Transverse colon (tissue), 4 donors: Measurements from ENCODE around the gene C12orf50.
"Not testable (repeated sequence)": the region's sequence is repeated elsewhere in the genome, so short reads cannot be mapped to it uniquely, and the experiment has no call there.

Source experiments
- EP300 ChIP-seq: sonication (generic); formaldehyde crosslinking; IDR thresholded peaks from one replicate; pipeline ENCODE4 v1.6.1; 2017; ENCODE audit warnings: antibody characterized with exemption, low read depth
- POLR2A ChIP-seq: fragments of 450-650 bp; IDR thresholded peaks from one replicate; pipeline ENCODE4 v1.6.1; 2016; ENCODE audit warnings: antibody characterized with exemption, mild to moderate bottlenecking, moderate library complexity
- POLR2AphosphoS5 ChIP-seq, 3 donors: sonication (generic); formaldehyde crosslinking; IDR thresholded peaks; one replicate each; pipeline ENCODE4 v1.6.1; 2016; ENCODE audit warnings: antibody characterized with exemption in 3 of 3
- TF ChIP-seq, protein P1 (sequence below), 5 experiments: fragments of 200-600 bp in 3 of 5; fragments of 450-650 bp in 2 of 5; sonication (generic) in 3 of 5; IDR thresholded peaks; 1 replicate in 2 of 5; 2 replicates in 3 of 5; pipeline ENCODE4 v1.5.1; 2016 to 2017; ENCODE audit warnings: antibody characterized with exemption in 5 of 5, inconsistent platforms in 3 of 5, mild to moderate bottlenecking in 2 of 5, moderate library complexity in 1 of 5

DNA sequence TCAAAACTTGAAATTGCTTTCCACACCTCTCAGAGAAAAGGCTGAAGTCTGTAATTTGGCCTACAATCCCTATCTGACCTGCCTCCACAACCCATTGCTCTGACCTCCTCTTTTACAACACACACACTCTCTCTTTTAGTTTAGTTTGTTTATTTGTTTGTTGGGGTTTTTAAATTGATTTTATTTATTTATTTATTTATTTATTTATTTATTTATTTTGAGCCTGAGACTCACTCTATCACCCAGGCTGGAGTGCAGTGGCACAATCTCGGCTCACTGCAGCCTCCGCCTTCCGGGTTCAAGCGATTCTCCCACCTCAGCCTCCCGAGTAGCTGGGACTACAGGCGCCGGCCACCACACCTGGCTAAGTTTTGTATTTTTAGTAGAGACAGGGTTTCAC, 75.2 kb downstream of the C12orf50 start:
- not testable (repeated sequence) for TF ChIP-seq POLR2A; POLR2AphosphoS5 (IDR thresholded peaks at IDR 0.05); EP300
- TF ChIP-seq, protein P1, sequence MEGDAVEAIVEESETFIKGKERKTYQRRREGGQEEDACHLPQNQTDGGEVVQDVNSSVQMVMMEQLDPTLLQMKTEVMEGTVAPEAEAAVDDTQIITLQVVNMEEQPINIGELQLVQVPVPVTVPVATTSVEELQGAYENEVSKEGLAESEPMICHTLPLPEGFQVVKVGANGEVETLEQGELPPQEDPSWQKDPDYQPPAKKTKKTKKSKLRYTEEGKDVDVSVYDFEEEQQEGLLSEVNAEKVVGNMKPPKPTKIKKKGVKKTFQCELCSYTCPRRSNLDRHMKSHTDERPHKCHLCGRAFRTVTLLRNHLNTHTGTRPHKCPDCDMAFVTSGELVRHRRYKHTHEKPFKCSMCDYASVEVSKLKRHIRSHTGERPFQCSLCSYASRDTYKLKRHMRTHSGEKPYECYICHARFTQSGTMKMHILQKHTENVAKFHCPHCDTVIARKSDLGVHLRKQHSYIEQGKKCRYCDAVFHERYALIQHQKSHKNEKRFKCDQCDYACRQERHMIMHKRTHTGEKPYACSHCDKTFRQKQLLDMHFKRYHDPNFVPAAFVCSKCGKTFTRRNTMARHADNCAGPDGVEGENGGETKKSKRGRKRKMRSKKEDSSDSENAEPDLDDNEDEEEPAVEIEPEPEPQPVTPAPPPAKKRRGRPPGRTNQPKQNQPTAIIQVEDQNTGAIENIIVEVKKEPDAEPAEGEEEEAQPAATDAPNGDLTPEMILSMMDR (IDR thresholded peaks at IDR 0.05), result not testable (repeated sequence)
